Measurements from ENCODE around the gene POGZ.

The POGZ gene, protein sequence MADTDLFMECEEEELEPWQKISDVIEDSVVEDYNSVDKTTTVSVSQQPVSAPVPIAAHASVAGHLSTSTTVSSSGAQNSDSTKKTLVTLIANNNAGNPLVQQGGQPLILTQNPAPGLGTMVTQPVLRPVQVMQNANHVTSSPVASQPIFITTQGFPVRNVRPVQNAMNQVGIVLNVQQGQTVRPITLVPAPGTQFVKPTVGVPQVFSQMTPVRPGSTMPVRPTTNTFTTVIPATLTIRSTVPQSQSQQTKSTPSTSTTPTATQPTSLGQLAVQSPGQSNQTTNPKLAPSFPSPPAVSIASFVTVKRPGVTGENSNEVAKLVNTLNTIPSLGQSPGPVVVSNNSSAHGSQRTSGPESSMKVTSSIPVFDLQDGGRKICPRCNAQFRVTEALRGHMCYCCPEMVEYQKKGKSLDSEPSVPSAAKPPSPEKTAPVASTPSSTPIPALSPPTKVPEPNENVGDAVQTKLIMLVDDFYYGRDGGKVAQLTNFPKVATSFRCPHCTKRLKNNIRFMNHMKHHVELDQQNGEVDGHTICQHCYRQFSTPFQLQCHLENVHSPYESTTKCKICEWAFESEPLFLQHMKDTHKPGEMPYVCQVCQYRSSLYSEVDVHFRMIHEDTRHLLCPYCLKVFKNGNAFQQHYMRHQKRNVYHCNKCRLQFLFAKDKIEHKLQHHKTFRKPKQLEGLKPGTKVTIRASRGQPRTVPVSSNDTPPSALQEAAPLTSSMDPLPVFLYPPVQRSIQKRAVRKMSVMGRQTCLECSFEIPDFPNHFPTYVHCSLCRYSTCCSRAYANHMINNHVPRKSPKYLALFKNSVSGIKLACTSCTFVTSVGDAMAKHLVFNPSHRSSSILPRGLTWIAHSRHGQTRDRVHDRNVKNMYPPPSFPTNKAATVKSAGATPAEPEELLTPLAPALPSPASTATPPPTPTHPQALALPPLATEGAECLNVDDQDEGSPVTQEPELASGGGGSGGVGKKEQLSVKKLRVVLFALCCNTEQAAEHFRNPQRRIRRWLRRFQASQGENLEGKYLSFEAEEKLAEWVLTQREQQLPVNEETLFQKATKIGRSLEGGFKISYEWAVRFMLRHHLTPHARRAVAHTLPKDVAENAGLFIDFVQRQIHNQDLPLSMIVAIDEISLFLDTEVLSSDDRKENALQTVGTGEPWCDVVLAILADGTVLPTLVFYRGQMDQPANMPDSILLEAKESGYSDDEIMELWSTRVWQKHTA (N-terminal part only)

DNA sequence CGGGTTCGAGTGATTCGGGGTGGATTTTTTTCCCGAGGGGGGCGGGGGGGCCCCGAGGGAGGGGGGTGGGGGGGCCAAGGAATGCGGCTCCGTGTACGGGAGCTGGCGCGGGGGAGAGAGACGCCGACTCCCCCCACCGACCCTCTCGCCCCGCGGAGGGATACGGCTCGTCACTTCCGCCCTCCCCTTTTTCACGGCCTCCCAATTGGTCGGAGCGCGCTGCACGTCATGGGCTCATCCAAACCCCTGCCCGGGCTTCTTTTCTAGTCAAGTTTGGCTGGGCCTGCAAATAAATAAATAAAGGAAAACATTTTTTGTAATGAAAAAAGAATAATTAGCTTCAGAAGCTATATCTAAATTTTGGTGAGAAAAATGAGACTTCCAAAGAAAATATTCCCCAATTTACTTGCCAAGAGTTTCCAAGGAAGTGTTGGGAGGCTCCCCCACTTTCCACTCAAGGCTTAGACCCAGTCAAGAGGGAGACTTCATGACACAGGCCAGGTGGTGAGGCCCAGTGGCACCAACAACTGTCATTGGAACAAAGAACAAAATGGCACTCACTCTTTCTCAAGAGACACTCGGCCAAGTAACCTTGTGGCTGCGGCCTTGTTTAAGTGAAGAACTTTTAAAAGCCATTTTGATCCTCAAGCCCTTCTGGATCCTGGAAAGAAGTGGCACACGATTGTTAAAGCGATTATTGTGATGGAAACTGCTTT lies at the start of gene POGZ:
Gene POGZ, minus strand, starts transcription at position 164 of the 716 bp plus-strand sequence. CDS start 17,290 bp downstream, outside the sequence.
- peak; percentile 72 to 77 for ATAC-seq

DNA sequence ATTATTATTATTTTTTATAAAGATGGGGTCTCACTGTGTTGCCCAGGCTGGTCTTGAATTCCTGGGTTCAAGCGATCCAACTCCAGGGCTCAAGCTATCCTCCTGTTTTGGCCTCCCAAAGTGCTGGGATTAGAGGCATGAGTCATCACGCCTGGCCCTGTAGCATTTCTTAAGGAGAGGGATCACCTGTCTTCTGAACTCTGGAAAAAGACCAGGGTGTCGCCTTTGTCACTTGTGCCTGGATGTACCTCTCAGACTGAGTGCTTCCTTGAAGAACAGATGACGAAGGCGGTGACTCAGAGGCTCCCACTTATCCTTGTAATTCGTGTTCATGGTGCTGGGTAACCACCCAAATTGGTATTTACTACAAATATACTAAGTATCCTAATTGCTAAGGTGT lies 49.5 kb upstream of the POGZ start:
- ATAC-seq, result no peak

DNA sequence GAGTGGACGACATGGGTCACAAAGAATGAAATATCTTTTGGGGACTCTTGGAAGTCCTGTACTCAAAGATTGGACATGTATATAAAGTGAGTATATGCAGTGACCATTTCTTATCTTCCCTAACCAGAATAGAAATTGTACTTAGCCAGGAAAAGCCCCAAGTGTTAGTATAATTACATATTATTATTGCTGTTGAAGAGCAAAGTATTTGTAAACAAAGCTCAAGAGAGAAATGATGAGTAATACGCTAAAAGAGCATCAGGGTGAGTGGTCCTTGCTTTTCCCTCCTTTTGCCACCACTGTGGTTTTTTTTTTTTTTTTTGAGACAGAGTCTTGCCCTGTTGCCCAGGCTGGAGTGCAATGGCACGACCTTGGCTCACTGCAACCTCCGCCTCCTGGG lies 45.5 kb upstream of the POGZ start:
- no peak for ATAC-seq

DNA sequence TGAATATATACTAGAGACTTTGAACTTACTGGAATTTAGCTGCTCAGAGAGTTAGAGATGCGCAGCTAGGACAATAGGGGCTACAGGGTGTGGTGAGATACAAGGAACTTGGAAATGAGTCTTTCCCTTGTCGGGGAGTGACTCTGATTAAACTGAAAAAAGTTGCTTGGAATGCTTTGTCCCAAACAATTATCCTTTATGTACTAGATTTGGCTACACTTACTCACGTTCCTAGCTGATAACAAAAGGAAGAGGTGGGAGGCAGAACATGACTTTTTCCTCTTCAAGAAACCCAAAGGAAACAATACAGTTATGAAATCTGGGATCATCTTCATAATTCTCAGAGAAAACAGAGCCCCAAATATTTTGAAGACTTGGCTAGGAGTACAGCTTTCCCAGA lies 45.0 kb upstream of the POGZ start:
- ATAC-seq, result no peak

DNA sequence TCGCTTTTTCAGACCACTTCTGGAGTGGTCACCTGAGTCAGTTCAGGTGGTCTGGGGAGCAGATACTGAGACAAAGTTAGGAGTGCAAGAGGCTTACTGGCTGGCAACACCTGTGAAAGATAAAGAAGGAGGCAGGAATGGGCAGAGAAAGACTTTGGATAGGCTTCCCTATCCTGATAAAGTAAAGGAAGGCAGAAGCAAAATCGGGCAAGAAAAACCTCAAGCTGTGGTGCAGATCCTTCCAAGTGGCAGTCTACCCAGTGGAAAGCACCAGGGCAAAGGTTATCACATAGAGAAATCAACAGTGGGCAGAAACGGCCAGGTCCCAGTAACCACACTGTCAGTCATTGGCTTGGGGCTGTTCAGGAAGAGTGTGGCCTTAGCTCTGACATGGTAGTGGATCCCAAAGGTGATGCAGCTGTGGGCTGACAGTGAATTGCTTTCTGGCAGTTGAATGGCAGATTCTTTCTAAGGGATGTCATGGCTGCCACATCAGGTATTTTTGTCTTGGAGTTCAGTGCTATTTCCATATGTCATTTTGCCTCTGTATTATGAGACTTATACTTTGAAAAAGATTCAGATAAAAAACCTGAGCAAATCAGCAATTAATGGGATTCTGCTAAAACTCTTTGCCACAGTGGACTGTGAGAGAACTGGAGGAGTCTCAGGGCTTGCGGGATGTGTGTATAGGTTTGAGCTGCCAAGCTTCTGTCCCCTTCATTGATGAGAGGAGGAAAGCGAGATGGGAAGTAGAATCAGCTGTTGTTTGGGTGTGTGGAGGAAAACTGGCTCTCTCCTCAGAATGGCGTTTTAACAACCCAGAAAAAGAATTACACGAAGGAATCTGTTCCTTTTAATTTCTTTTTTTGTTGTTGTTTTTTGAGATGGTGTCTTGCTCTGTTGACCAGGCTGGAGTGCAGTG lies 43.8 kb upstream of the POGZ start:
- no peak for ATAC-seq

DNA sequence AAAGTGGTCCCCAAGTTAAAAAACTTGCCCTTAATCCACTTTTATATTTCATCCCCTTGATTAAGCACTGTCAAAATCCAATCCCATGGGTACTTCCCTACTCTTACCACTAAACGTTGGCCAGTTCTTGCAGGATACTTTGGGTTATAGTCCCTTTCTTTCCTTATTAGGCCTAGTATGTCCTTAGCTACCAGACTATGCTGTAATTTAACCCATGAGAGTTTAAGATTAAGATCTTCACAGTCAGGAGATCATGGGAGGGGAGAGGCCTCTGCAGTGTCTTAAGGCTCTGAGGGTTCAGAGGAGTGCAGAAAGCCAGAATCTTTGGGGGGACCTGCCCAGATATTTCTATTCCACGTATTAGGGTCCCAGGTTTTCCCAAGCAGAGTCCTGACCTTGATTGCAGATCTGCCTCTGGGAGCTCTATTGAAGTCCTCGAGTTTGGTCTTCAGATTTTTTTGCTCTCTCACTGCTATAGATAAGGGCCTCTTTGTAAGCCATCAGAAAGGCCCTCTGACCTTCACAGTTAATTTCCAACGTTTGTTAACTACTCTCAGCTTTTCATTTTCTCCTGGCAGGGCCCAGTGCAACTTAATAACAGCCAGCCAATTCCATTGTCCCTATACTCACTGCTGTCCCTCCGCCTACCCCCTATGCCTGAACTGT lies 42.9 kb upstream of the POGZ start:
- no peak for ATAC-seq

DNA sequence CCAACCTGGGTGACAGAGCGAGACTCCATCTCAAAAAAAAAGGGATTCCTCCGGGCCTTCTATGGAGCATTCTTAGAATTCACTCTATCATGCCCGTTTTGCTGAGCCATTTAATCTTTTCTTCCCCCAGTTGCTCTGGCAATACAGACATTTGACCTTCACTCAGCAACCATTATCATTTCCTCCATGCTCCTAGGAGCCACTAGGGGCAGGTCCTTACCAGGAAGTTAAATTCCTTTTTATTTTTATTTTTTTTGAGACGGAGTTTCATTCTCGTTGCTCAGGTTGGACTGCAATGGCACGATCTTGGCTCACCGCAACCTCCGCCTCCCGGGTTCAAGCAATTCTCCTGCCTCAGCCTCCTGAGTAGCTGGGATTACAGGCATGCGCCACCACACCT lies 42.2 kb upstream of the POGZ start:
- ATAC-seq, result no peak

DNA sequence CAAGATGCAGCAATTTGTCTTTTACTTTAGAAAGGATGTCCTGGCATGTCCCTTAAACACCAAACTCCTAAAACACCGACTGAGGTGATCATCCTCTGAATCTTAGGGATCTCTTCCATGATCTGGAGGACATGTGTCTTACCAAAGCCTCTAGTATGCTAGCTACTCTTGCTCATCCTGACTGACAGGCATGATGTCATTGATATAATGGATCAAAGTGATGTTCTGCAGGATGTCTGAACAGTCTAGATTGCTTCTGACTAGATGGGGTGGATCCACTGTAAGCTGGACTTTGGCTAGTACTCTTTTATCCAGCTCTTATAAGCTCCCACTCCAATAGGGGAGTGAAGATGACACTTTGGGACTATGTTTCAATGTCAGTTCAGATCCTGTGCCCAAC lies 40.6 kb upstream of the POGZ start:
- no peak for ATAC-seq

DNA sequence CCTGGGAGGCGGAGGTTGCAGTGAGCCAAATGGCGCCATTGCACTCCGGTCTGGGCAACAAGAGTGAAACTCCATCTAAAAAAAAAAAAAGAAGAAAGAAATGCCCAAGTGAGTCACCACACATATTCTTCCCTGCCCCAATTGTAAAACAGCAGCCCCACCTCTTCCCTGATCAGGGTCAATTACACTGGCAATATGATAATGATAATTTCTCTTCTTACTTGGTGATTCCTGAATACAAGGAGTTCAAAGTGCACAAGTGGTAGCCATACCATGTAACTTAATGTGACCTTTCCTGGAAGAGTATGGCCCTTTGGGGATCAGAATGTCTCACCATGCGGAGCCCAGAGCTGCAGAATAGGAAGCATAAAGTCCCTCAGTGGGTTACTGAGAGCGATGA lies 40.1 kb upstream of the POGZ start:
- ATAC-seq, result no peak

DNA sequence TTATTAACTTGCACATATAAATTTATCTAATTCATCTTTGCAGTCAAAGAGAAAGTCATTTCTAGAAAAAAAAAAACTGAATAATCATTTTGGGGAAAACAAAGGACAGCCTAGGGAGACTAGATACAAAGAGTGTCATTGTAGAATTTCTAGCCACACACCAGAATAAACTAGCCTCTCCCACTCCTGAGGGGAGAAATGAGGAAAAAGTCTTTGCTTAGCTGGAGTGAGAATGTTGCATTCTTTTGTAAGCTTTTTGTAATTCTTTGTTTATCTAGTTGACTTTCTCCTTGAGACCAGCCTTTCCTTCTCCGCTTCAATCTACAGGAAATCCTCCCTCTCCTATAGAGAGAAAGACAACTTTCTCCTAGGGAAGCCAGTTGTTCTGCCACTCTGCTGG lies 36.0 kb upstream of the POGZ start:
- ATAC-seq, result no peak

DNA sequence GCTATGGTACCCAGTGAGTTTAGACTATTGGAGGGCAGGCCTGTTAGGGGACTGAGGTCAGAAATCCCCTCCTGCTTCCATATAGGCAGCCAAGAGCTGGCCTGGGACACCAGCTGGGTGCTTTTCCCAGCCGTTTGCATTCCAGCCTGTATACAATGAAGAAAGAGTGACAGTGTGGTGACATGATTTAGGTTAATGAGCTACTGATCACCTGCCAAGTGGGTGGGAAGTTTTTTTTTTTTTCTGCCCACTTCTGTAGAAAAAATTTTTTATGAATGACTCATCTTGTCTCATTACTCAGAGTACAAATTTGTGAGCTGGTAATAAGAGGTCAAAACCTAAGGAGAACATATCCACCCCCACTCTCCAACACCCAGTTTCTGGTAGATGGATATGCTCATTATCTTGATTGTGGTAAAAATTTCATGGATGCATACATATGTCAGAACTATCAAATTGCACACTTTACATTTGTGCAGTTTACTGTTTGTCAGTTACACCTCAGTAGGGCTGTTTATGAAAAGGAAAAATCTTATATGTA lies 35.5 kb upstream of the POGZ start:
- peak; percentile 79 to 90 for ATAC-seq

DNA sequence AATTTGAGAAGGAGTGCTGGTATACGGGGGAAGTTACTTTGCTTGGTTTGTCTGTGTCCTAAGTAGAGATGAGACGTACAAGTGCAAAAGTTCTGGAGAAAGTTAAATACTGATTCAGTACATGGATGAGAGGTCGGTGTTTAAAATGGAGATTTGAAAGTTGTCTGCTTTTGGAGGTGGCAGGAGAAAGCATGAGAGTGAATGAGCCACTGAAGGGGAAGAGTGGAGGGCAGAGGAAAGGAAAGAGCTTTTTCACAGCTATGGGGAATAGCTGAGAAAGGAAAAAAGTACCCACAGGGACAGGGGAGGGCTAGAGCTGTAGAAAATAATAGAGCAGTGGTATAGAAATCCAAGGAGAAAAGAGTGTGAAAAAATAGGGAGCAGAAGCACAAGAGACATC lies 33.7 kb upstream of the POGZ start:
- no peak for ATAC-seq

DNA sequence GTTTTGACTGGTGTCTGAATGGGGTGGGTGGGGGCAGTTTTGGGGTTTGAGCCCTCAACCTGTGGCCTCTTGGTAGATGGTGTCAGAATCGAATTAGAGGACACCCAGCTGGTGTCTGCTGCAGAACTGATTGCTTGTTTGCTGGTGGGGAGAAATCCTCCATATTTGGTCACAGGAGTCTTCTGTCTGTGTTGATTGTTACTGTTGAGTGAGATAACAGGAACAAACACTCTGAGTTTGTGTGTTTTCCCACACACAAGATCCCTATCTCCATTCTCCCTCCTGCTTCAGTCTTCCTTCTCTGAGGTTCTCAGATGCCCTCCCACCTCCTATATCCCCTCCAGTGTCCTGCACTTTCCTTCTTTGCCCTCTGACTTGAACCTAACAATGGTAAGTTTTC lies 32.8 kb upstream of the POGZ start:
- no peak for ATAC-seq

DNA sequence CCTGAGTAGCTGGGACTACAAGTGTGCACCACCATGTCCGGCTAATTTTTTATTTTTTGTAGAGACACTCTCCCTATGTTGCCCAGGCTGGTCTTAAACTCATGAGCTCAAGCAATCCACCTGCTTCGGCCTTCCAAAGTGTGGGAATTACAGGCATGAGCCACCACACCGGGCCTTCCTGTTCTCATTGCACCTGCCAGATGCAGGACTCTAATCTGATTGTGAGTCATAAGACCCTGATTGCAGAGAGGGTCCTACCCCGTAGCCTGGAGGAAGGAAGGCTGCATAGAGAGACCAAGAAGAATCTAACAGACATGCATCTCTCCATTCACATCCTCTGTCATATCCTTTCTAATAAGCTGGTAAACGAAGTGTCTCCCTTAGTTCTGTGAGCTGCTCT lies 32.3 kb upstream of the POGZ start:
- no peak for ATAC-seq

DNA sequence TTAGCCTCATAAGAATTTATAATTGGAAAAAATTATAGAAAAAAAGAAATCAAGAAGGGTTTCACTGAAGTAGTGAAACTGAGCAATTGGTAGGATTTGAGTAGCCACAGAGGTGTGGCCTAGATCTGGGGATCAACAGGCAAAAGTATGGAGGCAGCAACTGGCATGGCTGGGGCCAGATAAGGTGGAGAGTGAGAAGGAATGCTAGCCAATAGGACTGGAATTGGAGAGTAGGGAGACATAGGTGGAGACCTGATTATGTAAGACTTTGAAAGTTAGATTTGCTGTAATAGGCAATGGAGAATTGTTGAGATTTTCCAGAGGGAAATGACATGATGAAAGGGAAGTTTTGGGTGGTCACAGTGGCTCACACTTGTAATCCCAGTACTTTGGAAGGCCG lies 27.3 kb upstream of the POGZ start:
- ATAC-seq, result no peak

DNA sequence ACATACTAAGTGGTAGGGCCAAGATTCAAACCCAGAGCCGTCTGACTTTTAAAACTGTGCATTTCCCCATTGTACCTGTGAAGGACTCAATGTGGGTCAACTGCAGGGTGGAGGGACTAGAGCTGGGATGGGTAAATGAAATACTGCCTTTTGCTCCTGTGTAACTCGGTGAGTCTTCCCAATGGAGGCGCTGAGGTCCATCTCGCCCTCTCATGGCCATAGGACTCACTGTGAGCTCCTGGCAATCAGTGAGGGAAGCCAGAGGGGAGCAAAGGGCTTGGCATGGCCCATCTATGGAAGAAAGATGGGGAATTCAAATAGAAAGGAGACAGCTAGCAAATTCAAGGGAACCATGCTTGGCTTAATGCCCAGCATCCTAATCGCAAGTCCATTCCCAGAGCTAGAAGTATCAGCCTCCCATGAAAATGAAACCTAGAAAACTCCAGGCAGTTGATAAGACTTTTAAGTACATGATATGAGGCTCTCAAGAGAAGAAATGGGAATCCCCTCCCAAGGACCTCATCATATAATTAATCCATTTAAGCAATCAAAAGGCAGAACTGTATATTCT lies 26.5 kb upstream of the POGZ start:
- ATAC-seq, result no peak

DNA sequence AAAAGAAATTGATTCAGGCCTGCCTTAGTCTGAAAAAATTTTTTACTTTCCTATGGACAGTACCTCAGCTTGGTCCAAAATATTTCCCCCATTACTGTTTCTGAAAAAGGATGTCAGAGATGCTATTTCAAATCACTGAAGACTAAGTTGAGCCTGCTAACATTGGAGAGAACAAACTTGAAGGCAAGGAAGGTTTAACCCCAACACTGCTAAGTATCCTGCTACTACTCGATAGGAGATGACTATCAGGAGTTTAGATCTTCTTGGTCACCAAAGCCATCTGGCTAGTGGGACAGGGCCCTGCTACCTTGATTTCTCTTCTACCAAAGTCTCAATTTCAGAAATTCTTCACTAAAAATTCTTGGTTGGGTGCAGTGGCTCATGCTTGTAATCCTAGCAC lies 22.7 kb upstream of the POGZ start:
- no peak for ATAC-seq

DNA sequence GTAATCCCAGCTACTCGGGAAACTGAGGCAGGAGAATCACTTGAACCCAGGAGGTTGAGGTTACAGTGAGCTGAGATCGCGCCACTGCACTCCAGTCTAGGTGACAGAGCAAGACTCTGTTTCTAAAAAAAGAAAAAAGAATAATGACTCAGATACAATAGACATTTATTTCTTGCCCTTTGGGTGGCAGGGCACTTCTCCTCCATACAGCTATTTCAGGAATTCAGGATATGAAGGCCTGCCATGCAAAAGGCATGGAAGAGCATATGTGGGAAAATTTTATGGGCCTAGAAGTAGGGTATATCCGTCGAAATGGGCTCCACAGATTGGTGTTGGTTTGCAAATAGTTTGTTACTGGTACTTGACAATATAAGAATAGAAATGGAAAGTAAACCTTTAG lies 20.2 kb upstream of the POGZ start:
- no peak for ATAC-seq

DNA sequence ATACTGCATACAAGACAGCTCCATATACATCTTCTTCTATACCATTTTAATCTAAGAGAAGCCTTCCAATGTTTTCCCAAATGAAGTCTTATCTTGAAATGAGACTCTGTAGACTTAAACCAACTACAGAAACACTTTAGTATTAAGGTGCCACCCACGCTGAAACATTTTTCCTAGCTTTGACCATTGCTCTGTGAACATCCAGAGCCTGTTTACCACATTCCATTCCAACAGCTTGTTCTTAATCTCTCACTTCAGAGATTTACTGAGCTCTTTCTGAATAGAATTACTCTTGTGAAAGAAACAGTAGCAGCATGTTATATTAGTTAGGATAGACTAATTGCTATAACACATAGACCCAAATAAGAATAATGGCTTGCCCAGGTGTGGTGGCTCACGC lies 19.6 kb upstream of the POGZ start:
- ATAC-seq, result no peak

DNA sequence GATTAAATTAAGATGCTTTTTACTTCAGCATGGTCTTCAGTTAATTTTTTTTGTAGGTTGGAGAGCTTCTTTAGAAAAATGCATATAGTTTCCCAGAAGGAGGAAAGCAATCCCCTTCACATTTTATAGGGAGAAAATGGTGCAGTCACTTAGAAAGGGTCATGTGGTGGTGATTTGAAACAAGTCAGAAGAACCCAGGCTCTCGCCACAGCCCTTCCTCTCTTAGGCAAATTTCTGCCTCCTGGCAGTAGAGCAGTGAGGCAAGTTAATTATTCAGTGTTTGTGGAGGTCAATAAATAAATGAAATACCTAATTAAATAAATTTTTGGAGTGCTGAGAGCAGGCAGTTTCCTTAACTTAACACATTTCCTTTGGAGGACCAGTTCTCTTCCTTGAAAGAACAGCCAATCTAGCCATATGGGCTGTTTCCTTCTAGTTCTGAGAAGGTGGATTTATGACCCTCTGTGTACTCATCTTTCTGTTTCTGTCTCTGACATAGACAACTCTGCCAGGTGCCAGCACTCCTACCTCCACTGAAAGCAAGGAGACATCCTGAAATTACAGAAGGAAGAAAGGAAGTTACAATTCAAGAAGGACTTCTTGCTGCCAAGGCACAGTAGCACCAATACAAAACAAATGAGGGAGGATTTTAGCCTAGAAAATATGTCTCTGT lies 19.0 kb upstream of the POGZ start:
- ATAC-seq, result no peak

Data from activated CD4-positive, CD25-positive, alpha-beta regulatory T cell treated with anti-CD3 and anti-CD28 coated beads, Interleukin-2, amount 50 U/mL, for 24 hours (primary cell).